Activated T-cell treated with anti-CD3 and anti-CD28 coated beads, Interleukin-2, amount 50 U/mL, for 48 hours (primary cell): Measurements from ENCODE around the gene FBXL7.
"Not testable (repeated sequence)": the region's sequence is repeated elsewhere in the genome, so short reads cannot be mapped to it uniquely, and the experiment has no call there.

Experiments
- DNase-seq, 2 experiments: peaks; one replicate each; pipeline ENCODE4 v3.0.0-alpha.2; 2020

Gene FBXL7

GRCh38 chr5:15834596-15835245, 334.7 kb downstream of the FBXL7 start:
- DNase-seq: no peak

- DNase-seq: no peak
Observed at GRCh38 chr5:15835514-15835913, 335.5 kb downstream of the FBXL7 start.

GRCh38 chr5:15837551-15838289, 337.7 kb downstream of the FBXL7 start:
- no peak for DNase-seq

- no peak for DNase-seq
Observed at GRCh38 chr5:15844253-15844652, 344.3 kb downstream of the FBXL7 start.

GRCh38 chr5:15844871-15845270, 344.9 kb downstream of the FBXL7 start:
- no peak for DNase-seq

GRCh38 chr5:15850536-15850935, 350.6 kb downstream of the FBXL7 start:
- no peak for DNase-seq

- no peak for DNase-seq
Observed at GRCh38 chr5:15850939-15851341, 351.0 kb downstream of the FBXL7 start.

GRCh38 chr5:15852217-15852616, 352.2 kb downstream of the FBXL7 start:
- no peak for DNase-seq

- DNase-seq: no peak
Observed at GRCh38 chr5:15852949-15853348, 353.0 kb downstream of the FBXL7 start.

GRCh38 chr5:15858326-15858725, 358.3 kb downstream of the FBXL7 start:
- no peak for DNase-seq

- no peak for DNase-seq
Observed at GRCh38 chr5:15864536-15865215, 364.7 kb downstream of the FBXL7 start.

GRCh38 chr5:15872259-15872658, 372.3 kb downstream of the FBXL7 start:
- not testable (repeated sequence) for DNase-seq

GRCh38 chr5:15877914-15878313, 377.9 kb downstream of the FBXL7 start:
- DNase-seq: no peak

GRCh38 chr5:15880201-15880600, 380.2 kb downstream of the FBXL7 start:
- no peak for DNase-seq

GRCh38 chr5:15885156-15885555, 385.2 kb downstream of the FBXL7 start:
- DNase-seq: no peak

- DNase-seq: no peak
Observed at GRCh38 chr5:15886156-15886555, 386.2 kb downstream of the FBXL7 start.

GRCh38 chr5:15887093-15887492, 387.1 kb downstream of the FBXL7 start:
- no peak for DNase-seq

GRCh38 chr5:15889001-15889400, 389.0 kb downstream of the FBXL7 start:
- no peak for DNase-seq

GRCh38 chr5:15893866-15894265, 393.9 kb downstream of the FBXL7 start:
- no peak for DNase-seq

GRCh38 chr5:15897656-15898055, 397.7 kb downstream of the FBXL7 start:
- no peak for DNase-seq

- no peak for DNase-seq
Observed at GRCh38 chr5:15898641-15899040, 398.7 kb downstream of the FBXL7 start.

GRCh38 chr5:15899481-15899880, 399.5 kb downstream of the FBXL7 start:
- no peak for DNase-seq

- DNase-seq: no peak
Observed at GRCh38 chr5:15901151-15901550, 401.2 kb downstream of the FBXL7 start.

- DNase-seq: no peak
Observed at GRCh38 chr5:15902066-15902465, 402.1 kb downstream of the FBXL7 start.
